Head of caudate nucleus (tissue), 42 donors: ENCODE results near the gene C2orf81.
"Not testable (repeated sequence)": the region's sequence is repeated elsewhere in the genome, so short reads cannot be mapped to it uniquely, and the experiment has no call there.

Source experiments
- DNase-seq, 42 donors: peaks; one replicate each; pipeline versions ENCODE4 v3.0.0 to v3.0.0-alpha.2; 2020 to 2021; ENCODE audit warnings: mixed read lengths in 7 of 42
- intact Hi-C: fragments of 100-400 bp; cut with DNase I; formaldehyde crosslinking; loops from one replicate; pipeline ENCODE4 v1.15.0; 2022

The C2orf81 gene

GRCh38 chr2:74421221-74421870 lies at the start of gene C2orf81, which contains the start of gene WDR54:
C2orf81 (minus strand) TSS chr2:74421619; CDS start chr2:74421560, 59 bp downstream.
WDR54 (plus strand) TSS chr2:74421730; CDS start chr2:74422154, 424 bp downstream.
- peak; percentile 72 to 96 (median 90) for DNase-seq
- intact Hi-C loops = no loop called here

GRCh38 chr2:74470742-74471141 lies 49.3 kb upstream of the C2orf81 start:
- DNase-seq, intact Hi-C loops: not testable (repeated sequence)

GRCh38 chr2:74464406-74464805 lies 43.0 kb upstream of the C2orf81 start:
- no peak for DNase-seq

GRCh38 chr2:74462786-74463105 lies 41.3 kb upstream of the C2orf81 start:
- DNase-seq = no peak
- intact Hi-C loops = no loop called here

More at GRCh38 chr2:74464406-74464805, 43.0 kb upstream of the C2orf81 start:
- intact Hi-C loops = no loop called here

GRCh38 chr2:74462054-74462785 lies 40.8 kb upstream of the C2orf81 start:
- DNase-seq = no peak
- intact Hi-C loops = no loop called here

- intact Hi-C loops = no loop called here
- no peak for DNase-seq
Observed at GRCh38 chr2:74461187-74462053, 40.0 kb upstream of the C2orf81 start.

GRCh38 chr2:74460187-74460586 lies 38.8 kb upstream of the C2orf81 start:
- DNase-seq, intact Hi-C loops: not testable (repeated sequence)

- intact Hi-C loops, DNase-seq: not testable (repeated sequence)
Observed at GRCh38 chr2:74459503-74460118, 38.2 kb upstream of the C2orf81 start.

- DNase-seq = no peak
- intact Hi-C loops = no loop called here
Observed at GRCh38 chr2:74458938-74459363, 37.5 kb upstream of the C2orf81 start.

- DNase-seq = peak; percentile 98 to 100 (median 100)
- intact Hi-C loops = no loop called here
Observed at GRCh38 chr2:74458132-74458937, 36.9 kb upstream of the C2orf81 start, which contains the start of gene WBP1. WBP1 (plus strand) TSS chr2:74458438; CDS start chr2:74458603, 165 bp downstream.

- intact Hi-C loops = no loop called here
- DNase-seq = peak in 33 of 42 donors; percentile 24 to 87 (median 69)
Observed at GRCh38 chr2:74457549-74458131, 36.2 kb upstream of the C2orf81 start.

GRCh38 chr2:74457129-74457548 lies 35.7 kb upstream of the C2orf81 start:
- intact Hi-C loops = no loop called here
- peak in 10 of 42 donors; percentile 55 to 81 (median 74) for DNase-seq

- DNase-seq = peak; percentile 92 to 99 (median 96)
- intact Hi-C loops = loop anchor here (2.0 kb wide), 2 partner anchors 14 to 28 kb away; partner anchors contain the start of genes CCDC142, RTKN and TTC31
Observed at GRCh38 chr2:74454654-74455511, 33.5 kb upstream of the C2orf81 start, which contains the start of gene INO80B. INO80B (plus strand) TSS chr2:74455087; CDS start chr2:74455117, 30 bp downstream.

GRCh38 chr2:74450570-74451190 lies 29.3 kb upstream of the C2orf81 start:
- DNase-seq = no peak
- intact Hi-C loops = no loop called here

GRCh38 chr2:74448771-74449170 lies 27.4 kb upstream of the C2orf81 start:
- intact Hi-C loops = no loop called here
- no peak for DNase-seq
